Measurements from ENCODE around the gene ITPR1.

DNA sequence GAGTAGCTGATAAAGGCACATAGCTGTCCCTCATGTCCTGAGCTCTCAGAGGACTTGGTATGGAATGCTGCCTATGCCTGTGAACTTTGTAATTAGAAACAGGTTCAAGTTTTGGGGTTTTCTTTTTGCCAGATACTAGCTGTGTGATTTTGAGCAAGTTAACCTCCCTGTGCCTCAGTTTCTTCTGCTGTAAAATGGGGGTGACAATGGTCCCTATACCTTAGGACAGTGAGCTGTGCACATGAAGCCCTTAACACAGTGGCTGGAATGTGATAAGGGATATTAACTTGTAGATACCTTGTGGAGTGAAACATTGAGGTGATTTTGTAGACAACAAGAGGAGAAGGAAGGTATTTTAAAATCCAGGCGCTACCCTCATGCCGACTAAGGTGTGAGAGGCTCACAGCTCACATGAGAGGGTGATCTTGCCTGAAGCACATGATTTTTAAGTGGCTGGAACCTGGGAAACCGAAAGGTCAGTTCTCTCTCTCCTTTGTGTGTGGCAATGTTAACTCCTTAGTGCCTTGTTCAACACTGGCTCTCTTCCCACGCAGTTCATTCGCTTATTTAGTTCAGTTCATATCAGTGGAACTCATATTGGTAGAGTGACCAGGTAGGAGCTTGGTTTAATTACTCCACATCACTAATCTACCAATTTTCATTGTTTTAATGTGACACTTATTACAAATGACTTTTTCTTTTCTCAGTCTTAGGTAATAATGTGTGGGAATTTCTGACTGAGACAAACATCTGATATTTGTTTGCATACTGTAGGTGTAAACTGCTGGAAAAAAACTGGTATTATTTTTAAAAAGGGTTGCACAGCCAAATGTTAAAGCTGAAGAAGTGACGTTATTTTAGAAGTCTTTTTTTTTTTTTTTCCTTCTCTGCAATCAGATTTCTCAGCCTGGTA is 236.2 kb downstream of the ITPR1 start:
- TF ChIP-seq, protein P1, sequence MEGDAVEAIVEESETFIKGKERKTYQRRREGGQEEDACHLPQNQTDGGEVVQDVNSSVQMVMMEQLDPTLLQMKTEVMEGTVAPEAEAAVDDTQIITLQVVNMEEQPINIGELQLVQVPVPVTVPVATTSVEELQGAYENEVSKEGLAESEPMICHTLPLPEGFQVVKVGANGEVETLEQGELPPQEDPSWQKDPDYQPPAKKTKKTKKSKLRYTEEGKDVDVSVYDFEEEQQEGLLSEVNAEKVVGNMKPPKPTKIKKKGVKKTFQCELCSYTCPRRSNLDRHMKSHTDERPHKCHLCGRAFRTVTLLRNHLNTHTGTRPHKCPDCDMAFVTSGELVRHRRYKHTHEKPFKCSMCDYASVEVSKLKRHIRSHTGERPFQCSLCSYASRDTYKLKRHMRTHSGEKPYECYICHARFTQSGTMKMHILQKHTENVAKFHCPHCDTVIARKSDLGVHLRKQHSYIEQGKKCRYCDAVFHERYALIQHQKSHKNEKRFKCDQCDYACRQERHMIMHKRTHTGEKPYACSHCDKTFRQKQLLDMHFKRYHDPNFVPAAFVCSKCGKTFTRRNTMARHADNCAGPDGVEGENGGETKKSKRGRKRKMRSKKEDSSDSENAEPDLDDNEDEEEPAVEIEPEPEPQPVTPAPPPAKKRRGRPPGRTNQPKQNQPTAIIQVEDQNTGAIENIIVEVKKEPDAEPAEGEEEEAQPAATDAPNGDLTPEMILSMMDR (IDR thresholded peaks at IDR 0.05) = no peak
- no peak for TF ChIP-seq POLR2A (IDR thresholded peaks at IDR 0.05)

Data from esophagus squamous epithelium (tissue), 4 donors.